OCI-LY3 (cell line): ENCODE data around the gene ASS1.

Experiments
- H2AFZ ChIP-seq: fragments of 200-600, 300-600 bp; shearing (Covaris generic); 2 replicates; pipeline ENCODE4 v1.6.0; 2014; ENCODE audit warnings: antibody characterized with exemption, low read depth, low read length
- H3K27ac ChIP-seq: fragments of 200-600, 300-600 bp; sonication (generic); 2 replicates; pipeline ENCODE4 v1.5.1; 2014; ENCODE audit warnings: mild to moderate bottlenecking, low read length, moderate library complexity, mixed read lengths
- H3K27me3 ChIP-seq: fragments of 200-600, 300-600 bp; sonication (generic); 2 replicates; pipeline ENCODE4 v1.6.1; 2014; ENCODE audit warnings: low read depth, low read length, mixed read lengths
- H3K36me3 ChIP-seq: fragments of 200-600, 300-600 bp; sonication (generic); replicated peaks from 2 replicates; pipeline ENCODE3; 2014; ENCODE audit warnings: low read depth, low read length, mixed read lengths
- H3K4me1 ChIP-seq: fragments of 300-600, 200-600 bp; sonication (generic); 2 replicates; pipeline ENCODE4 v1.6.1; 2014; ENCODE audit warnings: low read length, mixed read lengths
- H3K4me2 ChIP-seq: fragments of 200-600, 300-600 bp; sonication (generic); 2 replicates; pipeline ENCODE4 v1.6.1; 2014; ENCODE audit warnings: low read length, mixed read lengths
- H3K4me3 ChIP-seq: fragments of 300-600, 200-600 bp; sonication (generic); 2 replicates; pipeline ENCODE4 v1.5.1; 2014; ENCODE audit warnings: antibody characterized with exemption, mild to moderate bottlenecking, low read length, moderate library complexity
- H3K79me2 ChIP-seq: fragments of 300-600, 200-600 bp; shearing (Covaris generic); 2 replicates; pipeline ENCODE4 v1.6.1; 2014; ENCODE audit warnings: mild to moderate bottlenecking, low read length, mixed read lengths
- H3K9ac ChIP-seq: fragments of 300-600, 200-600 bp; shearing (Covaris generic); 2 replicates; pipeline ENCODE4 v1.6.0; 2014; ENCODE audit warnings: mild to moderate bottlenecking, low read length, moderate library complexity
- H3K9me3 ChIP-seq: fragments of 200-600, 300-600 bp; shearing (Covaris generic); 2 replicates; pipeline ENCODE4 v1.6.1; 2014; ENCODE audit warnings: low read length, mixed read lengths; ENCODE audit not compliant: insufficient read depth
- H4K20me1 ChIP-seq: fragments of 200-600, 300-600 bp; sonication (generic); 2 replicates; pipeline ENCODE4 v1.6.1; 2016; ENCODE audit warnings: low read length, mixed read lengths; ENCODE audit not compliant: insufficient read depth
- EZH2phosphoT487 ChIP-seq: fragments of 200-600 bp; shearing (Covaris generic); IDR thresholded peaks from 2 replicates; pipeline ENCODE4 v1.6.1; 2018; ENCODE audit warnings: antibody characterized with exemption, mixed run types, low read depth
- TF ChIP-seq, protein P1 (sequence below): fragments of 200-600, 300-600 bp; sonication (generic); IDR thresholded peaks from 2 replicates; pipeline ENCODE4 v1.5.1; 2014; ENCODE audit warnings: antibody characterized with exemption, low read length, low read depth

ASS1 gene

DNA sequence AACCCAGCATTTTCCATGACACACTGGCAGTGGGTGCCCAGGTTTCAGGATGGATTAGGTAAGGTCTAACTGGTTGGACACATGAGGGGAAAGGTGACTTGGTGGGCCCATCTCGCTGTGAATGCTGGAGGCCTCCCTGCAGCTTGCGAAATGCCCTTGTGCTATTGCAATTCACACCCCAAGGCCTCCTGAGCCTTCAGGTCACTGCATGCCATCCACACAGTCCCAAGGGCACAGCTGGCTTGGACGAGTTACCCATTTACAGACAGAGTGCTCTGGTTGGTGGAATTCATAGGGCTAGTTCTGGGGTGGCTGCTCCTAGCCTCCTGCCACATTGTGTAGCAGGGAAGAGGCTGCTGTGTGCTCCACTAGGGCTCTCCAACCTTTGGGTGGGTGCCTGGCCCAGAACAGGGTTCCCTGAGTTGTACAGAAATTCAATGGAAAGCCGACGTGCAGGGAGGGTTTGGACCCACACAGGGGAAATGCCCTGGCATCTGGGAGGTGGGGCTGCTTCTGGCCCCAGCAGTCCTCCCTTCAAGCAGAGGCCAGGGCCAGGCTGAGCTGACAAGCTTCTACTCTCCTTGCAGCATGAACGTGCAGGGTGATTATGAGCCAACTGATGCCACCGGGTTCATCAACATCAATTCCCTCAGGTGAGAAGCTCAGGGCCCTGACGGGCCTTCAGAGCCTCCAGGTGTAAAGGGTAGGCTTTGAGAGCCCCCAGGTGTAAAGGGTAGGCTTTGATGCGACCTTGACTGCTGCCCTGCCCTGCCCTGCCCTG, 54.3 kb downstream of the ASS1 start:
- Histone ChIP-seq H3K4me1 (no peaks in the 10 kb centered on the region), H3K4me3 (no peak overlapping the region), H2AFZ (no peak overlapping the region), H3K9me3 (no peaks in the 10 kb centered on the region), H3K27me3 (no peaks in the 10 kb centered on the region), H3K79me2 (no peaks in the 10 kb centered on the region), H4K20me1 (no peaks in the 10 kb centered on the region), H3K4me2 (no peak overlapping the region), H3K36me3 (no peaks in the 10 kb centered on the region), H3K9ac (no peak overlapping the region), H3K27ac (no peak overlapping the region)
- TF ChIP-seq, protein P1, sequence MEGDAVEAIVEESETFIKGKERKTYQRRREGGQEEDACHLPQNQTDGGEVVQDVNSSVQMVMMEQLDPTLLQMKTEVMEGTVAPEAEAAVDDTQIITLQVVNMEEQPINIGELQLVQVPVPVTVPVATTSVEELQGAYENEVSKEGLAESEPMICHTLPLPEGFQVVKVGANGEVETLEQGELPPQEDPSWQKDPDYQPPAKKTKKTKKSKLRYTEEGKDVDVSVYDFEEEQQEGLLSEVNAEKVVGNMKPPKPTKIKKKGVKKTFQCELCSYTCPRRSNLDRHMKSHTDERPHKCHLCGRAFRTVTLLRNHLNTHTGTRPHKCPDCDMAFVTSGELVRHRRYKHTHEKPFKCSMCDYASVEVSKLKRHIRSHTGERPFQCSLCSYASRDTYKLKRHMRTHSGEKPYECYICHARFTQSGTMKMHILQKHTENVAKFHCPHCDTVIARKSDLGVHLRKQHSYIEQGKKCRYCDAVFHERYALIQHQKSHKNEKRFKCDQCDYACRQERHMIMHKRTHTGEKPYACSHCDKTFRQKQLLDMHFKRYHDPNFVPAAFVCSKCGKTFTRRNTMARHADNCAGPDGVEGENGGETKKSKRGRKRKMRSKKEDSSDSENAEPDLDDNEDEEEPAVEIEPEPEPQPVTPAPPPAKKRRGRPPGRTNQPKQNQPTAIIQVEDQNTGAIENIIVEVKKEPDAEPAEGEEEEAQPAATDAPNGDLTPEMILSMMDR = no peak
- no peak for TF ChIP-seq EZH2phosphoT487

DNA sequence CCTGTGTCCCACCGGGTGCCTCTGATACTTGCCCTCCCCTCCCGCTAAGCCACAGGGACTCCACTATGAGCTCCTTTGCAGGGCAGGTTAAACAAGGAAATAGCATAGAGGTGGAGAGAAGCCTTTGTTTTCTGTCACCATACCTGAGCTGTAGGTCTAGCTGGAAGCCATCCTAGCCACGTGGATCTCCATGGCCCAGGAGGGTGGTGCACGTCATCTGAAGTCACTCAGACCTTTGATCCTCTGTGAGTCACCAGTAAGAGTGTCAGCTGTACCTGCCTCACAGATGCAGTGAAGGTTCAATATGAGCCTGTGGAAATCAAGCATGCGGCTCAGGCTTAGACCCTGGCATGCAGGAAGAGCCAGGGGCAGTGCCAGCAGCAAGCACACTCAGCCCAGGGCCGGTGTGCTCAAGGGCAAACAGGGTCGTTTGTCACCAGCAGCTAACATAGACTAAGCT, 55.1 kb downstream of the ASS1 start:
- TF ChIP-seq, protein P1 = no peak
- no peak for TF ChIP-seq EZH2phosphoT487
- Histone ChIP-seq H2AFZ (no peak overlapping the region), H4K20me1 (no peaks in the 10 kb centered on the region), H3K36me3 (no peaks in the 10 kb centered on the region), H3K9ac (no peak overlapping the region), H3K79me2 (no peaks in the 10 kb centered on the region), H3K4me3 (no peak overlapping the region), H3K4me1 (no peaks in the 10 kb centered on the region), H3K27ac (no peak overlapping the region), H3K4me2 (no peak overlapping the region), H3K27me3 (no peaks in the 10 kb centered on the region), H3K9me3 (no peaks in the 10 kb centered on the region)

DNA sequence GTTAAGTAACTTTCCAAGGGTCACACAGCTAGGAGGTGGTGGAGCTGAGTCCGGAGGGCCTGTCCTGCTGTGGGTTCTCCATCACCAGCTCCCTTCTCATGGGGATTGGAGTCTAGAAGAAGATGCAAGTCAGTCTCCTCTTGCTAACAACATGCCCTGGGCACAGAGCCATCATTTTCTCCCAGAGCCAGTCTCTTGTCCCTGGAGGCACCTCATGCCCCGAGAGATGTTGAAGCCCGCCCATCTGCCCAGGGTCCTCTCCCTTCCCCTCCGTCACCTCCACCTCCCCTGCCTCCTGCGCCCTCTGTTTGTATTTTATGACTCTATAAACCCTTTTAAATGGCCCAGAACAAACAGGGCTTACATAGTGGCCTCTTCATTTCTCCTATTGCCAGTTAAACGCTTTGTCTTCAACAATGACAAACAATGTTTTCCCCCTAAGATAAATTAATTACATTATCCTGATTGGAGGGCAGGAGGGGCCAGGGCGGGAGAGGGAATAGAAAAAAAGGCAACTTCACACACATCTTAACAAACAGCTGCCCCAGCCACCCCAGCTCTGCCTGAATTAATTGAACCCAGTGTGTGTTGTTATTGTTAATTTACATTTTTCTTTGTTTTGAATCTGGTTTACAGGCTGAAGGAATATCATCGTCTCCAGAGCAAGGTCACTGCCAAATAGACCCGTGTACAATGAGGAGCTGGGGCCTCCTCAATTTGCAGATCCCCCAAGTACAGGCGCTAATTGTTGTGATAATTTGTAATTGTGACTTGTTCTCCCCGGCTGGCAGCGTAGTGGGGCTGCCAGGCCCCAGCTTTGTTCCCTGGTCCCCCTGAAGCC, 55.8 kb downstream of the ASS1 start:
- Histone ChIP-seq H3K36me3 (no peaks in the 10 kb centered on the region), H2AFZ (no peak overlapping the region), H3K9me3 (no peaks in the 10 kb centered on the region), H3K4me1 (no peaks in the 10 kb centered on the region), H4K20me1 (no peaks in the 10 kb centered on the region), H3K4me2 (no peak overlapping the region), H3K4me3 (no peak overlapping the region), H3K79me2 (no peaks in the 10 kb centered on the region), H3K9ac (no peak overlapping the region), H3K27ac (no peak overlapping the region), H3K27me3 (no peaks in the 10 kb centered on the region)
- TF ChIP-seq, protein P1 = no peak
- TF ChIP-seq EZH2phosphoT487 = no peak

DNA sequence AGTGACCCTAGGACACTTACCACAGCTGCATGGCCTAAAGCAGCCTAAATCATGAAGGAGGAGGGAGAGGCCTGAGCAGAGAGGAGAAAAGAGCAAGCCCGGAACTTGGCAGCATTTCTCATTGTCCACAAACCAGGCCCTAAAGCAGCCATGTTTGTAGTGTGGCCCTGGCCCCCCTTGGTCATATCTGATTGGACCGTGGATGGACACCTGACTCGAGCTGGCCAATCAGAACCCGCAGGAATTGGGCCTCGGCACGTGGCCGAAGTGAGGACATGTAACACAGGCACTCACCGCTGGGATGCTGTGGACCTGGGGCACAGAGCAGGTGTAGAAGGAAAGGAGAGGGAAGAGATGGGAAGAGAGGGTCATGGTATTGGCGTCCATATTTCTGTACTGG, 56.9 kb downstream of the ASS1 start:
- Histone ChIP-seq H3K4me1 (no peaks in the 10 kb centered on the region), H3K79me2 (no peaks in the 10 kb centered on the region), H3K27me3 (no peaks in the 10 kb centered on the region), H3K9ac (no peak overlapping the region), H3K4me2 (no peak overlapping the region), H2AFZ (no peak overlapping the region), H3K4me3 (no peak overlapping the region), H3K9me3 (no peaks in the 10 kb centered on the region), H3K36me3 (no peaks in the 10 kb centered on the region), H3K27ac (no peak overlapping the region), H4K20me1 (no peaks in the 10 kb centered on the region)
- TF ChIP-seq, protein P1 = no peak
- no peak for TF ChIP-seq EZH2phosphoT487
